Measurements from ENCODE around the gene FOXP1. TPM values are rescaled to one million over a fixed set of nuclear protein-coding genes. Genes with fewer than 3 reads are reported as not detected.

FOXP1 gene
- total and polyA plus RNA-seq, 2 experiments from 2014 or later, result 76.8 to 99.8 TPM

- no peaks in the 10 kb centered on the region for H3K9me2 ChIP-seq (replicated peaks; ENCODE audit: insufficient read depth)
- no peak overlapping the region for H3K4me2 ChIP-seq
- H3K4me1 ChIP-seq (ENCODE audit: insufficient read depth), result no peaks in the 10 kb centered on the region
- TF ChIP-seq EZH2phosphoT487 (IDR thresholded peaks at IDR 0.05; ENCODE audit: low read depth, severe bottlenecking, unreplicated experiment) (no peak), EZH2 (IDR thresholded peaks at IDR 0.05; ENCODE audit: borderline replicate concordance) (no peak)
- TF ChIP-seq, protein P1, sequence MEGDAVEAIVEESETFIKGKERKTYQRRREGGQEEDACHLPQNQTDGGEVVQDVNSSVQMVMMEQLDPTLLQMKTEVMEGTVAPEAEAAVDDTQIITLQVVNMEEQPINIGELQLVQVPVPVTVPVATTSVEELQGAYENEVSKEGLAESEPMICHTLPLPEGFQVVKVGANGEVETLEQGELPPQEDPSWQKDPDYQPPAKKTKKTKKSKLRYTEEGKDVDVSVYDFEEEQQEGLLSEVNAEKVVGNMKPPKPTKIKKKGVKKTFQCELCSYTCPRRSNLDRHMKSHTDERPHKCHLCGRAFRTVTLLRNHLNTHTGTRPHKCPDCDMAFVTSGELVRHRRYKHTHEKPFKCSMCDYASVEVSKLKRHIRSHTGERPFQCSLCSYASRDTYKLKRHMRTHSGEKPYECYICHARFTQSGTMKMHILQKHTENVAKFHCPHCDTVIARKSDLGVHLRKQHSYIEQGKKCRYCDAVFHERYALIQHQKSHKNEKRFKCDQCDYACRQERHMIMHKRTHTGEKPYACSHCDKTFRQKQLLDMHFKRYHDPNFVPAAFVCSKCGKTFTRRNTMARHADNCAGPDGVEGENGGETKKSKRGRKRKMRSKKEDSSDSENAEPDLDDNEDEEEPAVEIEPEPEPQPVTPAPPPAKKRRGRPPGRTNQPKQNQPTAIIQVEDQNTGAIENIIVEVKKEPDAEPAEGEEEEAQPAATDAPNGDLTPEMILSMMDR (IDR thresholded peaks at IDR 0.05; ENCODE audit: poor library complexity), result no peak
- H3K36me3 ChIP-seq (replicated peaks; ENCODE audit: insufficient read depth, low read depth), result no peaks in the 10 kb centered on the region
- DNase-seq (ENCODE audit: low spot score), result no peak
- WGBS (ENCODE audit: low lambda C conversion rate, missing lambda C conversion rate), result 87% methylated on average over 4 of the region's 4 CpGs
- H3K79me2 ChIP-seq, result peaks cover 79% of the 10 kb centered on the region
- H3K4me3 ChIP-seq, result no peak overlapping the region
- H2AFZ ChIP-seq, result no peak overlapping the region
- no peak overlapping the region for H3K27ac ChIP-seq
- no peaks in the 10 kb centered on the region for H3K27me3 ChIP-seq
- H3K9me3 ChIP-seq (ENCODE audit: low read depth), result no peaks in the 10 kb centered on the region
- no peaks in the 10 kb centered on the region for H4K20me1 ChIP-seq (ENCODE audit: insufficient read depth, poor library complexity, severe bottlenecking)
These were observed 295.1 kb downstream of the FOXP1 start for GRCh38 chr3:71288269-71288930.

DNA sequence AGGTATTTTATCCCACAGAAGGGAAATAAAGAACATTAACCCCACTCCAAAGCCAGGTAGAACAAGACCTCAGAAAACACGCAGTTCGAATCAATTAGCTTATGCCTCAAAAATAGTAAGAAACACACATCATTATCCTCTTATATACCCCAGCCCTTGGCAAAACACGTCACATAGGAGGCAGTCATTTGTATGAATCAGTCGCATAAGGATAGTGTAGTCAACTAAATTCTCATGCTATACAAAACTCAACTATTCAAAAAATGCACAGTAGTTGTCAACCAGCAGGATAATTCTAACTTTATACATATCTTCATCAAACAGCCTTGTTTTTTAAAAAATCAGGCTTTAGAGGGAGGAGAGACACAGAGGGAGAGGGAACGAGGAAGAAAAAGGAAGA is 298.4 kb downstream of the FOXP1 start:
- Histone ChIP-seq H2AFZ (no peak overlapping the region), H3K9me2 (replicated peaks; ENCODE audit: insufficient read depth) (no peaks in the 10 kb centered on the region), H4K20me1 (ENCODE audit: insufficient read depth, poor library complexity, severe bottlenecking) (no peaks in the 10 kb centered on the region), H3K4me1 (ENCODE audit: insufficient read depth) (no peaks in the 10 kb centered on the region), H3K4me3 (no peak overlapping the region), H3K4me2 (no peak overlapping the region), H3K36me3 (replicated peaks; ENCODE audit: insufficient read depth, low read depth) (no peaks in the 10 kb centered on the region), H3K79me2 (peaks cover 75% of the 10 kb centered on the region), H3K27ac (no peak overlapping the region), H3K27me3 (no peaks in the 10 kb centered on the region), H3K9me3 (ENCODE audit: low read depth) (no peaks in the 10 kb centered on the region)
- 93% methylated on average over 5 of the region's 5 CpGs for WGBS (ENCODE audit: low lambda C conversion rate, missing lambda C conversion rate)
- no peak for TF ChIP-seq EZH2 (IDR thresholded peaks at IDR 0.05; ENCODE audit: borderline replicate concordance)
- TF ChIP-seq, protein P1 (IDR thresholded peaks at IDR 0.05; ENCODE audit: poor library complexity), result no peak
- no peak for TF ChIP-seq EZH2phosphoT487 (IDR thresholded peaks at IDR 0.05; ENCODE audit: low read depth, severe bottlenecking, unreplicated experiment)
- no peak for DNase-seq (ENCODE audit: low spot score)

DNA sequence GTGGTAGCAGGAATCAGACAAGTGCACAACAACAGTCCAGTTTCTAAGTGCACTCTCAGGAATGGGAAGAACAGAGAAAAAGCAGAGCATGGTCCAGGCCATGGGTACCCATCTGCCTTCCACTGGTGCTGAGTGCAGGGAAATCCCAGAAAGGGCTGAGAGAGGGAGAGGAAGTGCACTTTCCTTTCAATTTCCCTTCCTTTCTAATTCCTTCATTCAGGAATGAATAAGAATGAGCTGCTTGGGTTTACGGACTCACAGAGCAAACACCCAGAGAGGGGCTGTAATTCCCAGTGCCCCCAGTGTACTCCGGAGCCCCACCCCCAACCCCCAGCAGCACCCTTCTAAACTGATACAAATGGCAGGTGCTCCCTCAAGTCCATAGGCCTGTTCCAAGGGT is 300.6 kb downstream of the FOXP1 start:
- H3K27ac ChIP-seq, result no peak overlapping the region
- H3K9me3 ChIP-seq (ENCODE audit: low read depth), result no peaks in the 10 kb centered on the region
- no peak overlapping the region for H2AFZ ChIP-seq
- no peaks in the 10 kb centered on the region for H3K4me1 ChIP-seq (ENCODE audit: insufficient read depth)
- no peaks in the 10 kb centered on the region for H4K20me1 ChIP-seq (ENCODE audit: insufficient read depth, poor library complexity, severe bottlenecking)
- peaks cover 83% of the 10 kb centered on the region for H3K79me2 ChIP-seq
- TF ChIP-seq EZH2phosphoT487 (IDR thresholded peaks at IDR 0.05; ENCODE audit: low read depth, severe bottlenecking, unreplicated experiment) (no peak), EZH2 (IDR thresholded peaks at IDR 0.05; ENCODE audit: borderline replicate concordance) (no peak)
- TF ChIP-seq, protein P1 (IDR thresholded peaks at IDR 0.05; ENCODE audit: poor library complexity), result no peak
- no peaks in the 10 kb centered on the region for H3K27me3 ChIP-seq
- H3K4me3 ChIP-seq, result no peak overlapping the region
- H3K36me3 ChIP-seq (replicated peaks; ENCODE audit: insufficient read depth, low read depth), result no peaks in the 10 kb centered on the region
- WGBS (ENCODE audit: low lambda C conversion rate, missing lambda C conversion rate), result 100% methylated on average over 2 of the region's 2 CpGs
- H3K9me2 ChIP-seq (replicated peaks; ENCODE audit: insufficient read depth), result no peaks in the 10 kb centered on the region
- no peak for DNase-seq (ENCODE audit: low spot score)
- H3K4me2 ChIP-seq, result no peak overlapping the region
